Posterior cingulate gyrus (tissue), 11 donors: Measurements from ENCODE around the gene BBX.
A peak's percentile ranks its signal among the peaks of the same experiment; 100 is the strongest.
"Not testable (repeated sequence)": the region's sequence is repeated elsewhere in the genome, so short reads cannot be mapped to it uniquely, and the experiment has no call there.

Experiments used
- DNase-seq, 10 donors: peaks; one replicate each; pipeline versions ENCODE4 v3.0.0 to v3.0.0-alpha.2; 2020 to 2021; ENCODE audit warnings: mixed read lengths in 3 of 10
- intact Hi-C: fragments of 100-400 bp; cut with DNase I; formaldehyde crosslinking; loops from one replicate; pipeline ENCODE4 v1.15.1; 2023

BBX gene

GRCh38 chr3:107675233-107675900, 152.6 kb downstream of the BBX start:
- intact Hi-C loops: loop anchor here (10.0 kb wide), 1 partner anchor 249 kb away; no protein-coding TSS in a partner anchor
- no peak for DNase-seq

DNA sequence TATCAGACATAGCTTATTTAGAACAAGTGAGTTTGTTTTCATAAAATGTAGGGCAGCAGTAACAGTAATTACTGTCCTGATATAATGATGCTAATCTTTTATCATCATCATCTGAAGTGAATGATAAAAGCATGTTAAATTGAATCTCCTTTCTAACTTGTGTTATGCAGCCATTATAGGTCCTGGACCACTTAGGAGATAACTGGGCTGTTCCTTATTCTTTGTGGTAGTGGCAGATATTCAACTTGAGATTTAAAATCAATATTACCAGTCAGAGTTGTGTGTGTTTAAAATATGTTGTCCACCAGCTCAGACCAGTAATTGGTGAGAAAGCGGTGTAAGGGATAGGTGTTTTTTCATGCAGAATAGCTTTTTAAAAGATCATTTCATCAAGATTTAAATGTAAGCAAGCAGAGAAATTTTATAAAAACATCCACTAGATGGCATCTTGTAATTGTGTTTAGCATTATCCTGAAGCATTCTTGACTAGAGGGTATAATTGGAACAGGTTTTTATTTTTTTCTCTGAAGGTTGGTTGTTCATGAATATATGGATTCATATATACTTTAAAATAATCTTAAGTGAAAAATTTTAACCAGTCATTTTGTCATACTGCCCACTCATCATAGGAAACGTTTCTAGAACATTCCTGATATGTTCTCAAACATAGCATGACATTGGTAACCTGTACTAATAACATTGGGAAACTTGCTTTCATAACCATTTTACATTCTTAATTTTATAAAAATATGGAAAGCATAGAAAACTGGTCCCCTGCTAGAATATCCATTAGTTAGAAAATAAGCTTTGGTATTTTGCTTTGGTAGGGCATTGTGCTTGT, 153.9 kb downstream of the BBX start:
- intact Hi-C loops: loop anchor here (1.0 to 10.0 kb wide), 3 partner anchors 65 to 248 kb away; no protein-coding TSS in a partner anchor
- no peak for DNase-seq

- DNase-seq: no peak
- intact Hi-C loops: loop anchor here (10.0 kb wide), 1 partner anchor 245 kb away; no protein-coding TSS in a partner anchor
Measured at GRCh38 chr3:107679921-107680320, 157.2 kb downstream of the BBX start.

GRCh38 chr3:107680698-107681097, 157.9 kb downstream of the BBX start:
- DNase-seq: no peak
- intact Hi-C loops: no loop called here

DNA sequence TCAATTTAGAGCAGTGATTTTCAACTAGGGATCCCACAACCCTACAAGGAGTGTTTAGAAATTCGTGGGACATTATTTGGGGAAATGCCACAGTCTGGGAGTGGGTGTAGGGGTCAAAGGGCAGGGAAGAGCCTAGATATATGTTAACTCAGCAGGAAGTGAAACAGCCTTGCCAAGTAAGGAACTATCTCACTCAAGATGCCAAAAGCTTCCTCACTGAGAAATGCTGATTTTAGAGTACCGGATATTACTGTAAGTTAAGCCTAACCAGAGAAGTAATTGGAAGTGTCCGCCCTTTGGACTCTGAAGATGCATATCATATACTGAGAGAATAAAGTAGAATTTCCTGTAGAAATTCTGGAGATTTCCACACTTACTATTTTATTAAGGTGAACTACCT, 158.6 kb downstream of the BBX start:
- intact Hi-C loops: no loop called here
- no peak for DNase-seq

DNA sequence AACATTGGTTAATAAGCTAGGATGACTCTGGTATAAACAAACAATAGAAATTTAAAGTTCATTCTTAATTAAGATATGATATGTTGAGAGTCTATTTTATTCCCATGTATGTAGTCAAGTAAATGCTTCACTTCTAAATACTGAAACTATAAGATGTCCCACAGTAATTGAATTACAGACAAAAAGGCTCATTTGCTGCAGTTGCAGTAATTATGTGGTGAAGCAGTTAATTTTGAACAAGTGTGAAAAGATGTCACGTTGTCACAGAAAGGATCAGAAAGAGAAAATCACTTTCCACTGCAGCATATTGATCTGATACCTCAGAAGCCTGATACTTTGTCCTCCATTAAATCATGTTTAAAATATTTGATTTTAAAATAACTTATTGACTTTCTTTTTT, 159.8 kb downstream of the BBX start:
- no peak for DNase-seq
- intact Hi-C loops: no loop called here

DNA sequence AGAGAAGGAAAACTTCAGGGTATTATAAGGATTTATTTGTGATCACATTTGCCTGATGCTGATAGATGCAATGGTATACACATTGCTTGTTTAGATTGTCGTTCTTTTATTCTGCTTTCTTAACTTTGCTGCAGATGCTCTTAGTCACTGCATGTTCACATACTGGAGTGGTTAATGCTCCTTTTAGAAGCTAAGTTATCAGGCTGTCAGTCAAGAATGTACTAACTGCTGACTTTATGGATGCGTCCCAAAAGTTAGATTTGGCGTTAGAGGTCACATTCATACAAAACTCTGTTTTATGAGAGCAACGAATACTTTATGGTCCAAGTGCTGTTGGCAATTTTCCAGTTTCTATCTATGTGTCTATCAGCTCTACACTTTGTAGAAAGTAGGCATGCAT, 160.7 kb downstream of the BBX start:
- intact Hi-C loops: no loop called here
- no peak for DNase-seq

GRCh38 chr3:107684431-107684925, 161.7 kb downstream of the BBX start:
- DNase-seq: no peak
- intact Hi-C loops: no loop called here

- DNase-seq: no peak
- intact Hi-C loops: no loop called here
Measured at GRCh38 chr3:107685383-107685782, 162.6 kb downstream of the BBX start.

DNA sequence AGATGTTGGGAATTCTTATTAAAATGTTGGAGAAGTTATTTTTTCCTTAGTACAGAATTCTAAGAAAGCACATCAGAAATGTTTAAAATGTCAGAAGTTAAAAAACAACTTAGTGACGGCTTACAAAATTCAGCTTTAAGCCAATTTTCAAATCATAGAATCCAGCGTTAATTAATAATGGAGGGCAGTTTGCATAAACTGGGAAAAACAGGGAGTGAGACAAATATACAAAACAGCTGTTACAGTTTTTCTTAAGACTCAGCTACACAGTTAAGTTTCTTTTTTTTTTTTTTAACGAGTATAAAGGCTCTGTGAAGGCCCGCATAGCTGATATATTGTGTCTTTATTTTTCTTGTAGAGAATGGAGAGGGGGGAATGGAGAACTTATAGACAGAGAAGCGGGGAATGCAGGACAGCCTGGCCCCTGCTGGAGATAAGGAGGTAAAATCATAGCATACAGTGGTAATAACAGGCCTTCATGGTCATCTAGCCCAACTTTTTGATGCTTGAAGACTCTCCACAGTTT, 164.4 kb downstream of the BBX start:
- intact Hi-C loops: no loop called here
- DNase-seq: no peak

- intact Hi-C loops: no loop called here
Measured at GRCh38 chr3:107689355-107689754, 166.6 kb downstream of the BBX start.

GRCh38 chr3:107690522-107691138, 167.9 kb downstream of the BBX start:
- no peak for DNase-seq
- intact Hi-C loops: no loop called here

More at GRCh38 chr3:107689355-107689754, 166.6 kb downstream of the BBX start:
- no peak for DNase-seq

- DNase-seq, intact Hi-C loops: not testable (repeated sequence)
Measured at GRCh38 chr3:107691984-107692383, 169.2 kb downstream of the BBX start.

DNA sequence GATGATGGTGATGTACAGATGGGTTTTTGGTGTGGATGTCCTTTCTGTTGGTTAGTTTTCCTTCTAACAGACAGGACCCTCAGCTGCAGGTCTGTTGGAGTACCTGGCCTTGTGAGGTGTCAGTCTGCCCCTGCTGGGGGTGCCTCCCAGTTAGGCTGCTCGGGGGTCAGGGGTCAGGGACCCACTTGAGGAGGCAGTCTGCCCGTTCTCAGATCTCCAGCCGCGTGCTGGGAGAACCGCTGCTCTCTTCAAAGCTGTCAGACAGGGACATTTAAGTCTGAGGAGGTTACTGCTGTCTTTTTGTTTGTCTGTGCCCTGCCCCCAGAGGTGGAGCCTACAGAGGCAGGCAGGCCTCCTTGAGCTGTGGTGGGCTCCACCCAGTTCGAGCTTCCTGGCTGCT, 174.6 kb downstream of the BBX start:
- DNase-seq, intact Hi-C loops: not testable (repeated sequence)

GRCh38 chr3:107697855-107698254, 175.1 kb downstream of the BBX start:
- intact Hi-C loops: not testable (repeated sequence)
- DNase-seq: peak in 1 of 10 donors; percentile 70

DNA sequence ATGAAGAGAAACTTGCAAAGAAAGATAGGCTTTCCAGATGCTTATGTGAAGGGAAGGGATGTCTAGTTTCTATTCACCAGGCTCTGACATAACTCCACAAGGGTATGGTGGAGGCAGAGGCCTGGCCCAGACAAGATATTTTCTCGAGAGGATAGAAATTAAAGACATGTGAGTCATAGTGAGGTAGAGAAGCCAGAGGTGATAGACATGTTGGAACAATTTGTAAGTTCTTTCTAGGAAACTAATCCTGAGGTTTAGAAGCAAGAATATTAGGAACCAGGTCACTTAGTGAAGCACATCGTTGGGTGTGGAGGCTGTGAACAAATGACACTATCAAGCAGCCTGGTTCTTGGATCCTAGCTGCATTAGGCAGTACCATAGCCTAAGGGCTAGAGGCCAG, 176.9 kb downstream of the BBX start:
- no peak for DNase-seq
- intact Hi-C loops: no loop called here

DNA sequence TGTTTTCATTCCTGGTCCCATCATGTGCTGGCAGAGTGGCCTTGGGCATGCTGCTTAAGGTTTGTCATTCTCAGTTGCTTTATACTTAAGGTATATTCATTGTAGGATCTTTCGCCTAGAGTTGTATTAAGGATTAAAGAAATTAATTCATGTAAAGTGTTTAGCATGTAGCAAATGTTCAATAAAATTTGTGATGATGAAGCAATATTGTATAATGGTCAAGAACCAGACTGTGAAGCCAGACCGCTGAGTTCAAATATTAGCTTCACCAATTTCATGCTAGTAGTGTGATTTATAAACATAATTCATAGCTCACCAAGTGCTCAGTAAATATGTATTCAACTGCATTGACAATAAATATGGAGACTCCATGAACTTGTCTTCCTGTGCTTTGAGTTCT, 178.5 kb downstream of the BBX start:
- DNase-seq: no peak
- intact Hi-C loops: no loop called here

- intact Hi-C loops: no loop called here
- DNase-seq: no peak
Measured at GRCh38 chr3:107704477-107704876, 181.7 kb downstream of the BBX start.

DNA sequence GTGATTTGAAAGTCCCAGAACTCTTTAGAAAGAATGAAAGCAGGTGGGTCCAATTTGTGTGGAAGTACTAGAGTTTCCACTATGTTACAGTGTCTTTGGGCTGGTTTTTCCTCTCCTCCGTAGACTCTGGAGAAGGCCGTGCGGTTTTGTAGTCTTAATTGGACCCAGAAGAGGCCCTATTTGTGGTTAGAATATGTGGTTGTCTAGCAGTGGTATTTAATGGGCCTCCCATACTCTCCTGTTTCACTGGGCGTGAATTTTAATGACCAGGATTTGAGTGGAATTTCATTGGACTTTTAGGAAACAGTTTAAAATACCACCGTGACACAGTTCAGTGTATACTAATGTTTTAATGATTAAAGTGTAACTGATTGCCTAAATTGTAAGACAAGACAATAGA, 182.3 kb downstream of the BBX start:
- intact Hi-C loops: no loop called here
- no peak for DNase-seq

- intact Hi-C loops: no loop called here
- DNase-seq: peak in 1 of 10 donors; percentile 7
Measured at GRCh38 chr3:107710851-107711250, 188.1 kb downstream of the BBX start.

DNA sequence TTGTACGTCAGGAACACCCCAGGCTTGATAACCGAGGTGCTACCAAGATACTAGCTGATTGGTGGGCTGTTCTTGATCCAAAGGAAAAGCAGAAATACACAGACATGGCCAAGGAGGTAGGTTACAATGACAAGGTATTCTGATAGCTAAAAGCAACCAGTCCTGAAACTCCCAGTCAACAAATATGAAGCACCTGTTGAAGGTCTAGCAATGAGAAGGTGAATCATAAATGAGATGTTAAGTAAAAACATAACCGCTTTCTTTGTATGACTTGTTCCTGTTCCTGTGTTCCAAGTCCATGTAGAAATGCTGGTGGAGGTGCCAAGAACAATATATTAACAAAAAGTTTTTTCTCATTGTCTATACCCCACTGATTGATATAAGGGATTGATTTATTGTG, 194.0 kb downstream of the BBX start:
- intact Hi-C loops: no loop called here
- DNase-seq: no peak
